ENCODE data around the gene CCDC34.
"Not testable (repeated sequence)": the region's sequence is repeated elsewhere in the genome, so short reads cannot be mapped to it uniquely, and the experiment has no call there.

CCDC34 gene

GRCh38 chr11:27357250-27357649 lies 5.8 kb downstream of the CCDC34 start:
- DNase-seq, result peak; percentile 61

- no peak for DNase-seq
Observed at GRCh38 chr11:27356624-27357222, 6.3 kb downstream of the CCDC34 start.

DNA sequence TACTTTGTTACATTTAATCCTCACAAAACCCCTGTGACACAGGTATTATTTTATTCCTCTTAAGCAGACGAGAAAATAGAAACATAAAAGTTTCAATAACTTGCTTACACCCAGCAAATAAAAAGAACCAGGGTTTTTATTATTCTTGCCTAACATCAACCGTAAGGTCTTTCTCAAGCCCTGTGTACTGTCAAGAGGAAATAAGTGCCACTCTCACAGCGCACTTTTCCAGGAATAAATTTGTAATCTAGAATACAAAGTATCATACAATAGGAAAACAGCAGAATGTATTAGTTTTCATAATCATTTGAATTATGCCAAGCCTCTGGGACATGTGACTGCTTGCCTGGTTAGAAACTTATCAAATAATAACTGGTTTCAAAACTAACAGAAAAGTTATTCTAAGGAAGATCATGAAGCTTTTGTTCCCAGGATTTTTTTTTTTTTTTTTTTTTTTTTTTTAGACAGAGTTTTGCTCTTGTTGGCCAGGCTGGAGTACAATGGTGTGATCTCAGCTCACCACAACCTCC lies 7.4 kb downstream of the CCDC34 start:
- DNase-seq, result no peak

DNA sequence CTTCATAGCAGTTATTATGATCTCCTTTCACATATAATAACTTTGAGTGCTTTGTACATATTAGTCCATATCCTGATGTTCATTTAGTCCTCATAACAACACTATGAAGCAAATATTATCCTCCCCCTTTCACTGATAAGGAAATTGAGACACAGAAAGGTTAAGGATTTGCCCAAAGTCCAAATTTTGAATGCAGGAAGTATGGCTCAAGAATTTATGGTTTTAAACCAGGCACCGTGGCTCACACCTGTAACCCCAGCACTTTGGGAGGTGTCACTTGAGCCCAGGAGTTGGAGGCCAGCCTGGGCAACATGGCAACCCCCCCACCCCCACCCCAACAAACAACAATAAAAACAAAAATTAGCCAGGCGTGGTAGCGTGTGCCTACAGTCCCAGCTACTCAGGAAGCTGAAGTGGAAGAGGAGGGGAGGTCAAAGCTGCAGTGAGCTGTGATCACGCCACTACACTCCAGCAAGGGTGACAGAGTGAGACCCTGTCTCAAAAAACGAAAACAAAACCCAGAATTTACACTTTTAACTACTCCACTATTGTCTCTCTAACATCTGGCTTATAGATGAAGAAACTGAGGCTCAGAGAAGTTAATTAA lies 8.6 kb downstream of the CCDC34 start:
- no peak for DNase-seq

DNA sequence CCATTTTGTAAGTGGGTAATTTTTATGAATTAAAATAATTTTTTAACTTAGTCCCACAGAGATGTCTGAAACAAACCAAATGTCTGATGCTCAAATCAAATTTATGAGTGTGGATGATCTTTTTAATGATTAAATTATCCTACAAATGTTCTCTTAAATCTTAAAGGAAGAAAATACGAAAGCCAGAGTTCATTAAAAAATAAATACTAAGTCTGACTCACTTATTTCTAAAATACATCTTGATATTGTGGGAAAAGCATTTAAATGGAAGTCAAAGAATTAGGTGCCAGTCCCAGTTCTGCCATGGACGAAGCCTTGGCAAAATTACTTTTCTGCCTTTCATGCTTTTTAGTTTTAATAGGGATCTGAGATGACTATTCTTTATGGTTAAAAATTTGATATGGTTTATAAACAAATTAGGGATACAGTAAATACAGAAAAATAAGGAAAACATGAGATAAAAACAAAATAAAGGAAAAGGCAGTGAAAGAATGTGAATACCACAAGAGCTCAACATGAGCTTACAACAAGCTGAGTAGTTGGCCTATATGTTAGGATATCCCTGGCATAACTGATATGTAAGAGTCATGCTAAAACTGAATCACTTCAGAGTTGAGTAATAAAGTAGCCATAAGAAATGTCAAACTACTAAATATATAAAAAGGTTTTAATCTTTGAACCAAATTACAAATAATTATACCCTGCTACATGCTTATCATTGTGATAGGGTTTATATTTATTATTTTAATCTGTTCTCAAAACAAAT lies 9.2 kb downstream of the CCDC34 start:
- DNase-seq, result no peak

- no peak for DNase-seq
Observed at GRCh38 chr11:27352781-27353180, 10.2 kb downstream of the CCDC34 start.

DNA sequence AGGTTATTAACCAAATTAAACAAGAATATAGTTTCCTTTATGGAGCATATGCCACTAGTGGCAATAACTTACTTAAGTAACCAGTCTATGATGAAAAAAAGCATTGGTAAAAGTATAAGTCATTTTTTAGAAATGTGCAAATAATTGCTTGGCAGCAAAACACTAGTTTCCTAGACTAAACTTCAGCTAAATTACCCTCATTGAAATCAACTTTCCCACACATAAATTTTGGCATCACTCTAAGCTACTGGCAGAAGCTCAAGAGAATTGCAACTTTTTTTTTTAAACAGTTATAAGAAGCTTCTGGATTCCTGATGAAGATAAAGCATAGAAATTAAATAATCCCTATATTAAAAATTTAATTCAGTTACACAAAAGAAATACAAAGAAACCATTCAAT lies 12.5 kb downstream of the CCDC34 start:
- no peak for DNase-seq

DNA sequence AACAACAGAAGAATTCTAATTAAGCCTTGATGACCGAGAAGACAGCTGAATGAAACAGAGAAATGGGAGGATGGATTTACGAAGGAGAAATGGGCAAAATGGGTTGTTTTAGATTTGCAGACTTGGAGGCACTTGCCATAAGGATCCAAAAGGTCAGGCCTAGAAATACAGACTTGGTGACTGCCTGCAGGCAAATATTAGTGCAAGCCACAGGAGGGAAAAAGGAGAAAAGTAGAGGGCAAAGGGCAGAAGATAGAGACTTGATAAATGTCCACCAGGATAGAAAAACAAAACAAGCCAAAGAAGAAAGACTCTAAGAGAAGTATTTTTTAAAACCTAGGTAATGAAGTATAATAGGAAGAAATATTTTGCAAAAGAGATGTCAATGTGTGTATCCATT lies 13.1 kb downstream of the CCDC34 start:
- no peak for DNase-seq

- peak; percentile 69 for DNase-seq
Observed at GRCh38 chr11:27348340-27348873, 14.6 kb downstream of the CCDC34 start.

- peak; percentile 44 for DNase-seq
Observed at GRCh38 chr11:27347359-27348339, 15.4 kb downstream of the CCDC34 start.

GRCh38 chr11:27339941-27340340 lies 23.1 kb downstream of the CCDC34 start:
- DNase-seq, result no peak

GRCh38 chr11:27334764-27335163 lies 28.3 kb downstream of the CCDC34 start:
- DNase-seq, result not testable (repeated sequence)

DNA sequence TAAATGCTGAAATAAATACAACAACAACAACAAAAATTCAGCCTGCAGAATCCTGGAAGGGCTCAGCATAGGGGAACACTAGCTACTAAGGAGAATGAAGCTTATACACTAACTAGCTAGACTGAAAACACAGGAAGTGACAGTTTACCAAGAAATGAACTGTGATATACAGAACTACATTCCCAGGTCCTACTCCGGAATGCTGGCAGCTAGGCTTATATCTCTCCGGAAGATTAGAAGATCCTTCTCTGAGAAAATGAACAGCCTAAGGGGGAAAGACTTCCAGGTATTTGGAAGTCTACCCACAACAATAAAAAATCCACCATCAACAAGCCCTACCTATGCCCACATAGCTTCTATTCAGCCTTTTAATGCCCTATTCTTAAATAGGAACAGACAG lies 31.0 kb downstream of the CCDC34 start:
- no peak for DNase-seq

DNA sequence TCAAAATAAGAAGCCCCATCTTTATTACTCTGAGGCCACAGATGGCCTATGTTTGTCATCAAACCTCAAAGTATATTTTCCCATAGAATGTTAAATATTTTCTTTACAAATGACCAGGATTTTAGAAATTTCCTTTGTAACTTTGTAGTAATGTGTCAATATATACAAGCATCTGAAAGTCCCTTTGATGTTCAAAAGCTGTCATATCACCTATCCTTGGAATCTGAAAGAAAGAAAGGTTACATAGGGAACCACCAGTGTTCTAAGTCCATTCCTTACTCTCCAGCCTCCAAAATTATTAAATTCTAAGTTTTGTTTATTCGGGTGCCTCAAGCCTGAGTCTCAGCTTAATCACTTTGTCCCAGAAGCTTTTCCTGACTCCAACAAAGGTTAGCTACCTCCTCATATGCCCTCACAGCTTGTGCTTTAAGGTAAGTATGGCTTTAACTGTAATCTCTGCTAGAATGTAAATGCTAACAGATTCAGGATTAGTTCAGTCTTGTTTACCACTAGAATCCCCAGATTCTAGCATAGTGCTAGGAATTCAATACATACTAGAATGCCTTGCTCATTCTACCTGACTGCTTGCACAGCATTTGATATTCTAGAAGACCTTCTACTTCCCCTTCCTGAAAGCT lies 32.3 kb downstream of the CCDC34 start:
- DNase-seq, result no peak

GRCh38 chr11:27329867-27330632 lies 33.0 kb downstream of the CCDC34 start:
- DNase-seq, result no peak

- DNase-seq, result no peak
Observed at GRCh38 chr11:27328614-27329013, 34.4 kb downstream of the CCDC34 start.

- not testable (repeated sequence) for DNase-seq
Observed at GRCh38 chr11:27327064-27327463, 36.0 kb downstream of the CCDC34 start.

- not testable (repeated sequence) for DNase-seq
Observed at GRCh38 chr11:27322196-27322595, 40.8 kb downstream of the CCDC34 start.

DNA sequence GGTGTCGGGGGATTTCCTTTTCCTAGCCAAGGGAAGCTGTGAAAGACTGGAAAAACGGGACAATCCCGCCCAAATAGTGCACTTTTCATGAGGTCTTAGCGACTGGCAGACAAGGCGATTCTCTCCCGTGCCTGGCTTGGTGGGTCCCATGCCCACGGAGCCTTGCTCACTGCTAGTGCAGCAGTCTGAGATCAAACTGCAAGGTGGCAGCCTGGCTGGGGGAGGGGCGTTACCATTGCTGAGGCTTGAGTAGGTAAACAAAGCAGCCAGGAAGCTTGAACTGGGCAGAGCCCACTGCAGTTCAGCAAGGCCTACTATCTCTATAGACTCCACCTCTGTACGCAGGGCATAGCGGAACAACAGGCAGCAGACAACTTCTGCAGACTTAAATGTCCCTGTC lies 41.7 kb downstream of the CCDC34 start:
- not testable (repeated sequence) for DNase-seq

DNA sequence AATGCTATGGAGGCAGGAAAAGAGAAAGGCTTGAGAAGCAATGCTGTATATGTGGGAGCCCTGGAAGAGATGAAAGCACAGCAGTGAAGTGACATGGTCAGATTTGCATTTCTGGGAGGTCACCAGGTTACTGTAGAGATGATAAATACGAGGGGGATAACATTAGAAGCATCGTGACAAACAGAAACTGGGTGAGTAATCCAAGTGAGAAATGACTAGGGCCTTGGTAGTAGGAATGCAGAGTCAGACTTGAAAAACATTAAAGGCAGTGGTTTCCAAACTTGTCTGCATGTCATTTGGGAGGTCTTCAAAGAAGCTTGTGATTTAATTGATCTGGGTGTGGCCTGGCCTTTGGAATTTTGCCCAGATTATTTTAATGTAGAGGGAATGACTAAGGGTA lies 43.9 kb downstream of the CCDC34 start:
- DNase-seq, result no peak

DNA sequence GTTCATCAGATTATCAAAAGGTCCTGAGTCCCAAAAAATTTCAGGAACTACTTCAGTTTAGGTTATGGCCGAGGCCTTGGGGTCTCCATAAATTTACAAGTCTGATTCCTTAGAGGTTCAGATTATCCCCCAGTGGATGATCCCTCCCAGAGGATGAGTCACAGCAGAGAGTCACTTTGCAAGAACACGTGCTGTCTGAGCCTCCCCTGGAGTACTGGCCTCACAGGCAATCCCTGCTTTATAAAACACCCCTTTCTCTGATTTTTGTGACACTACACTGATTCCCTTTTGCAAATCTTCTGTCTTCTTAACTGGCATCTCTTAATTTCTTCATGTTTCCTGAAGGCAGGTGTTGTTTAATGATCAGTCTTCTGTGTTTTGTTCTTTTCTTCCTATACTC lies 45.3 kb downstream of the CCDC34 start:
- no peak for DNase-seq

Data from NCI-H2029 treated with DMSO at 0.1 percent for 48 hours (cell line).